NCI-H510A (cell line): Measurements from ENCODE around the gene SUFU.
"Not testable (repeated sequence)": the region's sequence is repeated elsewhere in the genome, so short reads cannot be mapped to it uniquely, and the experiment has no call there.

Source experiments
- DNase-seq: peaks from one replicate; lab custom pipeline; 2025; lab: John Stamatoyannopoulos, UW

The SUFU gene

GRCh38 chr10:102514487-102515311 lies 10.9 kb downstream of the SUFU start:
- DNase-seq: no peak

GRCh38 chr10:102515724-102516123 lies 12.0 kb downstream of the SUFU start:
- no peak for DNase-seq

- DNase-seq: no peak
Measured at GRCh38 chr10:102517553-102517952, 13.8 kb downstream of the SUFU start.

GRCh38 chr10:102519246-102519825 lies 15.6 kb downstream of the SUFU start:
- no peak for DNase-seq

- DNase-seq: no peak
Measured at GRCh38 chr10:102522874-102523249, 19.1 kb downstream of the SUFU start.

GRCh38 chr10:102523250-102524029 lies 19.7 kb downstream of the SUFU start:
- DNase-seq: no peak

GRCh38 chr10:102524746-102525145 lies 21.0 kb downstream of the SUFU start:
- no peak for DNase-seq

GRCh38 chr10:102527546-102527945 lies 23.8 kb downstream of the SUFU start:
- DNase-seq: no peak

- DNase-seq: no peak
Measured at GRCh38 chr10:102534333-102534732, 30.6 kb downstream of the SUFU start.

GRCh38 chr10:102534966-102535365 lies 31.2 kb downstream of the SUFU start:
- not testable (repeated sequence) for DNase-seq

GRCh38 chr10:102535481-102536147 lies 31.8 kb downstream of the SUFU start:
- no peak for DNase-seq

GRCh38 chr10:102537367-102537766 lies 33.6 kb downstream of the SUFU start:
- DNase-seq: no peak

GRCh38 chr10:102537948-102538347 lies 34.2 kb downstream of the SUFU start:
- DNase-seq: no peak

- DNase-seq: no peak
Measured at GRCh38 chr10:102538811-102539210, 35.0 kb downstream of the SUFU start.

GRCh38 chr10:102540023-102540422 lies 36.3 kb downstream of the SUFU start:
- no peak for DNase-seq

GRCh38 chr10:102542800-102543418 lies 39.1 kb downstream of the SUFU start:
- DNase-seq: no peak

GRCh38 chr10:102545265-102545871 lies 41.6 kb downstream of the SUFU start:
- no peak for DNase-seq

GRCh38 chr10:102545997-102546396 lies 42.2 kb downstream of the SUFU start:
- DNase-seq: no peak

- no peak for DNase-seq
Measured at GRCh38 chr10:102546606-102547320, 43.0 kb downstream of the SUFU start.

- no peak for DNase-seq
Measured at GRCh38 chr10:102549549-102549948, 45.8 kb downstream of the SUFU start.
